ENCODE data around the gene CTBP2.

The CTBP2 gene

GRCh38 chr10:125135771-125136035 is 24.7 kb downstream of the CTBP2 start:
- Histone ChIP-seq H3F3A (ENCODE audit: insufficient read depth, low read length) (no peaks in the 10 kb centered on the region), H3K27ac (ENCODE audit: low read length) (no peak overlapping the region), H3K9ac (ENCODE audit: low read length) (no peak overlapping the region), H2AFZ (ENCODE audit: low read length) (no peak overlapping the region), H4K20me1 (ENCODE audit: insufficient read depth, low read length) (no peaks in the 10 kb centered on the region), H3K9me3 (replicated peaks; ENCODE audit: insufficient read depth, low read length) (no peaks in the 10 kb centered on the region), H3K4me3 (ENCODE audit: low read length) (no peak overlapping the region), H3K9me2 (replicated peaks; ENCODE audit: insufficient read depth, low read length) (no peaks in the 10 kb centered on the region), H3K27me3 (replicated peaks; ENCODE audit: insufficient read depth, low read length) (peaks cover 78% of the 10 kb centered on the region), H3K4me2 (ENCODE audit: low read depth, low read length) (no peak overlapping the region), H3K79me2 (ENCODE audit: low read length) (no peaks in the 10 kb centered on the region), H3K36me3 (replicated peaks; ENCODE audit: insufficient read depth, low read length) (no peaks in the 10 kb centered on the region), H3K4me1 (ENCODE audit: low read length) (no peaks in the 10 kb centered on the region)
- DNase-seq: no peak
- TF ChIP-seq EZH2phosphoT487 (IDR thresholded peaks at IDR 0.05; ENCODE audit: low read length): no peak
- no peak for TF ChIP-seq EZH2 (optimal IDR thresholded peaks at IDR 0.05; ENCODE audit: low read depth, low read length)
- no peak for TF ChIP-seq CTCF (IDR thresholded peaks at IDR 0.05; ENCODE audit: low read length)

GRCh38 chr10:125134916-125135770 is 25.2 kb downstream of the CTBP2 start:
- no peak for DNase-seq
- Histone ChIP-seq H3K9me3 (replicated peaks; ENCODE audit: insufficient read depth, low read length) (no peaks in the 10 kb centered on the region), H3F3A (ENCODE audit: insufficient read depth, low read length) (no peaks in the 10 kb centered on the region), H3K4me3 (ENCODE audit: low read length) (no peak overlapping the region), H3K79me2 (ENCODE audit: low read length) (no peaks in the 10 kb centered on the region), H3K27me3 (replicated peaks; ENCODE audit: insufficient read depth, low read length) (peaks cover 83% of the 10 kb centered on the region), H3K9me2 (replicated peaks; ENCODE audit: insufficient read depth, low read length) (no peaks in the 10 kb centered on the region), H4K20me1 (ENCODE audit: insufficient read depth, low read length) (no peaks in the 10 kb centered on the region), H3K4me2 (ENCODE audit: low read depth, low read length) (no peak overlapping the region), H3K9ac (ENCODE audit: low read length) (no peak overlapping the region), H3K4me1 (ENCODE audit: low read length) (no peaks in the 10 kb centered on the region), H2AFZ (ENCODE audit: low read length) (no peak overlapping the region), H3K36me3 (replicated peaks; ENCODE audit: insufficient read depth, low read length) (no peaks in the 10 kb centered on the region), H3K27ac (ENCODE audit: low read length) (no peak overlapping the region)
- TF ChIP-seq CTCF (IDR thresholded peaks at IDR 0.05; ENCODE audit: low read length) (no peak), EZH2 (optimal IDR thresholded peaks at IDR 0.05; ENCODE audit: low read depth, low read length) (no peak), EZH2phosphoT487 (IDR thresholded peaks at IDR 0.05; ENCODE audit: low read length) (no peak)

- H3K4me3 ChIP-seq (ENCODE audit: low read length): no peak overlapping the region
- no peaks in the 10 kb centered on the region for H4K20me1 ChIP-seq (ENCODE audit: insufficient read depth, low read length)
- H3K36me3 ChIP-seq (replicated peaks; ENCODE audit: insufficient read depth, low read length): no peaks in the 10 kb centered on the region
- no peaks in the 10 kb centered on the region for H3K9me2 ChIP-seq (replicated peaks; ENCODE audit: insufficient read depth, low read length)
- no peak overlapping the region for H3K27ac ChIP-seq (ENCODE audit: low read length)
- H3K9ac ChIP-seq (ENCODE audit: low read length): no peak overlapping the region
- no peaks in the 10 kb centered on the region for H3F3A ChIP-seq (ENCODE audit: insufficient read depth, low read length)
- no peak overlapping the region for H3K4me2 ChIP-seq (ENCODE audit: low read depth, low read length)
- peaks cover 81% of the 10 kb centered on the region for H3K27me3 ChIP-seq (replicated peaks; ENCODE audit: insufficient read depth, low read length)
- no peak for DNase-seq
- no peak overlapping the region for H2AFZ ChIP-seq (ENCODE audit: low read length)
- no peaks in the 10 kb centered on the region for H3K4me1 ChIP-seq (ENCODE audit: low read length)
- H3K79me2 ChIP-seq (ENCODE audit: low read length): no peaks in the 10 kb centered on the region
- no peaks in the 10 kb centered on the region for H3K9me3 ChIP-seq (replicated peaks; ENCODE audit: insufficient read depth, low read length)
- TF ChIP-seq EZH2phosphoT487 (IDR thresholded peaks at IDR 0.05; ENCODE audit: low read length) (no peak), CTCF (IDR thresholded peaks at IDR 0.05; ENCODE audit: low read length) (no peak), EZH2 (optimal IDR thresholded peaks at IDR 0.05; ENCODE audit: low read depth, low read length) (no peak)
Measured at GRCh38 chr10:125134483-125134848, 25.9 kb downstream of the CTBP2 start.

Data from MM.1S (cell line).